Mesothelial cell of epicardium (in vitro differentiated cells): Measurements from ENCODE around the gene TEN1. TPM values are rescaled to one million over a fixed set of nuclear protein-coding genes. Genes with fewer than 3 reads are reported as not detected.

Source experiments
- DNase-seq, 2 experiments: peaks; one replicate each; pipeline ENCODE4 v3.0.0; 2021; ENCODE audit warnings: low spot score in 2 of 2; ENCODE audit not compliant: unreplicated experiment in 2 of 2
- H3K27ac Mint-ChIP-seq: 2 replicates; pipeline ENCODE4 v1.8.0; 2021; ENCODE audit warnings: mixed read lengths
- H3K27me3 Mint-ChIP-seq: 2 replicates; pipeline ENCODE4 v1.8.0; 2021; ENCODE audit warnings: low read depth, mixed read lengths
- H3K36me3 Mint-ChIP-seq: 2 replicates; pipeline ENCODE4 v1.8.0; 2021; ENCODE audit warnings: mixed read lengths
- H3K4me1 Mint-ChIP-seq: 2 replicates; pipeline ENCODE4 v1.8.0; 2021; ENCODE audit warnings: mixed read lengths
- H3K4me3 Mint-ChIP-seq: 2 replicates; pipeline ENCODE4 v1.8.0; 2021; ENCODE audit warnings: mild to moderate bottlenecking, moderate library complexity, mixed read lengths
- H3K9me3 Mint-ChIP-seq: 2 replicates; pipeline ENCODE4 v1.8.0; 2021; ENCODE audit warnings: mixed read lengths
- total RNA-seq: library from RNA; stranded (reverse); gene quantifications from 3 replicates; pipeline ENCODE4 v1.2.1, GENCODE V29; 2021
- TF ChIP-seq, protein P1 (sequence below): fragments of 200-600 bp; sonication (generic); IDR thresholded peaks from one replicate; pipeline ENCODE4 v1.5.0; 2021; ENCODE audit warnings: antibody characterized with exemption; ENCODE audit not compliant: unreplicated experiment

The TEN1 gene
- total RNA-seq, 1 donor from 2014 or later = 35.5 TPM

GRCh38 chr17:76046064-76046463, 67.0 kb downstream of the TEN1 start:
- no peak overlapping the region for H3K4me3 Mint-ChIP-seq
- DNase-seq = no peak
- peaks cover 60% of the 10 kb centered on the region for H3K36me3 Mint-ChIP-seq
- no peak overlapping the region for H3K27ac Mint-ChIP-seq
- no peaks in the 10 kb centered on the region for H3K4me1 Mint-ChIP-seq
- H3K27me3 Mint-ChIP-seq = no peaks in the 10 kb centered on the region
- H3K9me3 Mint-ChIP-seq = no peaks in the 10 kb centered on the region
- TF ChIP-seq, protein P1, sequence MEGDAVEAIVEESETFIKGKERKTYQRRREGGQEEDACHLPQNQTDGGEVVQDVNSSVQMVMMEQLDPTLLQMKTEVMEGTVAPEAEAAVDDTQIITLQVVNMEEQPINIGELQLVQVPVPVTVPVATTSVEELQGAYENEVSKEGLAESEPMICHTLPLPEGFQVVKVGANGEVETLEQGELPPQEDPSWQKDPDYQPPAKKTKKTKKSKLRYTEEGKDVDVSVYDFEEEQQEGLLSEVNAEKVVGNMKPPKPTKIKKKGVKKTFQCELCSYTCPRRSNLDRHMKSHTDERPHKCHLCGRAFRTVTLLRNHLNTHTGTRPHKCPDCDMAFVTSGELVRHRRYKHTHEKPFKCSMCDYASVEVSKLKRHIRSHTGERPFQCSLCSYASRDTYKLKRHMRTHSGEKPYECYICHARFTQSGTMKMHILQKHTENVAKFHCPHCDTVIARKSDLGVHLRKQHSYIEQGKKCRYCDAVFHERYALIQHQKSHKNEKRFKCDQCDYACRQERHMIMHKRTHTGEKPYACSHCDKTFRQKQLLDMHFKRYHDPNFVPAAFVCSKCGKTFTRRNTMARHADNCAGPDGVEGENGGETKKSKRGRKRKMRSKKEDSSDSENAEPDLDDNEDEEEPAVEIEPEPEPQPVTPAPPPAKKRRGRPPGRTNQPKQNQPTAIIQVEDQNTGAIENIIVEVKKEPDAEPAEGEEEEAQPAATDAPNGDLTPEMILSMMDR = no peak

DNA sequence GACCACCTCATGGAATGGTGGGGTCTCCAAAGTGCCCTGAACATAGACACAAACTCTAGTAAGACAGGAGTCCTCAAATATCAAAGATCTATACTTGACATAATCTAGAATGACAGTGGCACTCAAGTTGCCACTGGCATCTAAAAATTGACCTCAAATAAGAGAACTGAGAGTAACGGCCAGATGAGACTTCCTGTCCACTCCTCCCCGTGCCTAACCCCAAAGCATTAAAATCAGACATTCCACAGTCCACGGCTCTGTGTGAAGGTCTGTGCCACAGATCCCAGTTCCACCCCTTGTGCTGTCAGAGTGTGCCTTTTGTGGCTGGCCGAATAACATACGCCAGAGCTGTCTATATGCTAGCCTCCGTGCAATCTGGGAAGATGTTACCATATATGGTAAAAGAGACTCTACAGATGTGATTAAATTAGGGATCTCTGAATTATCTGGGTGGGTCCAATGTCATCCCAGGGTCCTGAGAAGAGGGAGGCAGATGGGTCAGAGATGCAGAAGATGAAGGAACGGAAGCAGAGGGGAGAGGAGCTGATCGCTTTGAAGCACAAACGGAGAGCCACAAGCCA, 69.1 kb downstream of the TEN1 start:
- H3K4me1 Mint-ChIP-seq = peaks cover 3% of the 10 kb centered on the region
- no peaks in the 10 kb centered on the region for H3K9me3 Mint-ChIP-seq
- DNase-seq = no peak
- no peak overlapping the region for H3K4me3 Mint-ChIP-seq
- H3K27me3 Mint-ChIP-seq = no peaks in the 10 kb centered on the region
- H3K27ac Mint-ChIP-seq = no peak overlapping the region
- peaks cover 56% of the 10 kb centered on the region for H3K36me3 Mint-ChIP-seq
- TF ChIP-seq, protein P1 = no peak

GRCh38 chr17:76048711-76049110, 69.7 kb downstream of the TEN1 start:
- peaks cover 54% of the 10 kb centered on the region for H3K36me3 Mint-ChIP-seq
- DNase-seq = no peak
- no peak overlapping the region for H3K4me3 Mint-ChIP-seq
- TF ChIP-seq, protein P1 = no peak
- no peaks in the 10 kb centered on the region for H3K27me3 Mint-ChIP-seq
- H3K27ac Mint-ChIP-seq = no peak overlapping the region
- H3K9me3 Mint-ChIP-seq = no peaks in the 10 kb centered on the region
- peaks cover 5% of the 10 kb centered on the region for H3K4me1 Mint-ChIP-seq

- Mint-ChIP-seq H3K4me3 (no peak overlapping the region), H3K27ac (no peak overlapping the region), H3K4me1 (peaks cover 10% of the 10 kb centered on the region), H3K9me3 (no peaks in the 10 kb centered on the region), H3K36me3 (peaks cover 51% of the 10 kb centered on the region), H3K27me3 (no peaks in the 10 kb centered on the region)
- no peak for DNase-seq
- TF ChIP-seq, protein P1 = no peak
Measured at GRCh38 chr17:76049239-76049638, 70.2 kb downstream of the TEN1 start.

- H3K27me3 Mint-ChIP-seq = no peaks in the 10 kb centered on the region
- H3K4me3 Mint-ChIP-seq = no peak overlapping the region
- peaks cover 47% of the 10 kb centered on the region for H3K36me3 Mint-ChIP-seq
- no peaks in the 10 kb centered on the region for H3K9me3 Mint-ChIP-seq
- no peak overlapping the region for H3K27ac Mint-ChIP-seq
- TF ChIP-seq, protein P1 = no peak
- peaks cover 10% of the 10 kb centered on the region for H3K4me1 Mint-ChIP-seq
- no peak for DNase-seq
Measured at GRCh38 chr17:76049836-76050537, 70.9 kb downstream of the TEN1 start.

Other genes with a start within 250 kb of the TEN1 start
- gene GALK1, start 214.0 kb upstream of the TEN1 start, total RNA-seq = 28.0 to 32.1 TPM (median 30.4 TPM) in 3 replicates
- gene UNK, start 194.4 kb upstream of the TEN1 start, total RNA-seq = 63.4 to 66.4 TPM (median 65.4 TPM) in 3 replicates
- gene UNC13D, start 134.8 kb upstream of the TEN1 start, total RNA-seq = 6.0 to 7.7 TPM (median 6.8 TPM) in 3 replicates
- 42.3 to 46.0 TPM (median 45.8 TPM) in 3 replicates for gene WBP2, start 123.9 kb upstream of the TEN1 start, total RNA-seq
- gene TRIM47, start 100.7 kb upstream of the TEN1 start, total RNA-seq = 2.8 to 3.1 TPM (median 2.9 TPM) in 3 replicates
- 21.2 to 21.9 TPM (median 21.4 TPM) in 3 replicates for gene TRIM65, start 82.3 kb upstream of the TEN1 start, total RNA-seq
- gene MRPL38, start 74.4 kb upstream of the TEN1 start, total RNA-seq = 77.8 to 91.1 TPM (median 82.2 TPM) in 3 replicates
- gene FBF1, start 38.2 kb upstream of the TEN1 start, total RNA-seq = 22.4 to 24.6 TPM (median 23.4 TPM) in 3 replicates
- gene ACOX1, start 74 bp upstream of the TEN1 start, total RNA-seq = 52.2 to 57.5 TPM (median 54.3 TPM) in 3 replicates
- 34.7 to 36.5 TPM (median 34.9 TPM) in 3 replicates for gene CDK3, start 21.6 kb downstream of the TEN1 start, total RNA-seq
- 0.16 to 0.47 TPM (median 0.25 TPM) in 3 replicates for gene EVPL, start 48.1 kb downstream of the TEN1 start, total RNA-seq
- 74.9 to 80.5 TPM (median 80.1 TPM) in 3 replicates for gene SRP68, start 93.3 kb downstream of the TEN1 start, total RNA-seq
- not detected in 3 replicates for gene GALR2, start 95.5 kb downstream of the TEN1 start, total RNA-seq
- gene ZACN, start 99.9 kb downstream of the TEN1 start, total RNA-seq = 0.18 TPM in 1 of 3 replicates, not detected in the others
- 254 to 261 TPM (median 258 TPM) in 3 replicates for gene EXOC7, start 124.5 kb downstream of the TEN1 start, total RNA-seq
- gene FOXJ1, start 162.0 kb downstream of the TEN1 start, total RNA-seq = 2.0 to 2.1 TPM (median 2.1 TPM) in 3 replicates